Measurements from ENCODE around the gene IGSF21.

The IGSF21 gene

GRCh38 chr1:18183533-18183932 is 75.9 kb downstream of the IGSF21 start:
- TF ChIP-seq CTCF (IDR thresholded peaks at IDR 0.05): no peak
- no peak for DNase-seq (ENCODE audit: low spot score)
- H3K4me3 ChIP-seq: no peak overlapping the region
- H3K27ac ChIP-seq: no peak overlapping the region

- DNase-seq (ENCODE audit: low spot score): no peak
- TF ChIP-seq CTCF (IDR thresholded peaks at IDR 0.05): no peak
- no peak overlapping the region for H3K27ac ChIP-seq
- H3K4me3 ChIP-seq: no peak overlapping the region
Observed at GRCh38 chr1:18187054-18187453, 79.5 kb downstream of the IGSF21 start.

- no peak overlapping the region for H3K27ac ChIP-seq
- no peak for DNase-seq (ENCODE audit: low spot score)
Observed at GRCh38 chr1:18188820-18189517, 81.4 kb downstream of the IGSF21 start.

GRCh38 chr1:18190598-18190997 is 83.0 kb downstream of the IGSF21 start:
- no peak for DNase-seq (ENCODE audit: low spot score)
- no peak overlapping the region for H3K27ac ChIP-seq
- no peak for TF ChIP-seq CTCF (IDR thresholded peaks at IDR 0.05)
- H3K4me3 ChIP-seq: no peak overlapping the region

More at GRCh38 chr1:18188820-18189517, 81.4 kb downstream of the IGSF21 start:
- no peak for TF ChIP-seq CTCF (IDR thresholded peaks at IDR 0.05)
- no peak overlapping the region for H3K4me3 ChIP-seq

- Histone ChIP-seq H3K4me3 (no peak overlapping the region), H3K27ac (no peak overlapping the region)
- no peak for DNase-seq (ENCODE audit: low spot score)
- no peak for TF ChIP-seq CTCF (IDR thresholded peaks at IDR 0.05)
Observed at GRCh38 chr1:18191037-18191436, 83.4 kb downstream of the IGSF21 start.

- Histone ChIP-seq H3K4me3 (no peak overlapping the region), H3K27ac (no peak overlapping the region)
- no peak for TF ChIP-seq CTCF (IDR thresholded peaks at IDR 0.05)
- DNase-seq (ENCODE audit: low spot score): no peak
Observed at GRCh38 chr1:18191481-18192155, 84.0 kb downstream of the IGSF21 start.

- no peak for TF ChIP-seq CTCF (IDR thresholded peaks at IDR 0.05)
- no peak for DNase-seq (ENCODE audit: low spot score)
- no peak overlapping the region for H3K27ac ChIP-seq
- H3K4me3 ChIP-seq: no peak overlapping the region
Observed at GRCh38 chr1:18192182-18192581, 84.6 kb downstream of the IGSF21 start.
